B cell (primary cell): ENCODE results near the gene SLC40A1.

Source experiments
- CTCF ChIP-seq: fragments of 200-600 bp; IDR thresholded peaks from one replicate; pipeline ENCODE4 v1.8.0; 2022; ENCODE audit warnings: antibody characterized with exemption, mild to moderate bottlenecking
- EZH2 ChIP-seq: IDR thresholded peaks from 2 replicates; pipeline ENCODE4 v1.6.1; 2012; ENCODE audit warnings: borderline replicate concordance, low read depth, mild to moderate bottlenecking, moderate library complexity, low read length; ENCODE audit not compliant: insufficient read depth, poor library complexity, severe bottlenecking

GRCh38 chr2:189587780-189588179, 7.2 kb upstream of the SLC40A1 start:
- TF ChIP-seq CTCF (no peak), EZH2 (no peak)
